Panc1 (cell line): ENCODE measurements around the gene SCNM1. TPM values are rescaled to one million over a fixed set of nuclear protein-coding genes. Genes with fewer than 3 reads are reported as not detected.

ENCODE experiments used
- ATAC-seq: fragments of 200-7000 bp; cut with Tn5 transposase; 2 replicates; pipeline ENCODE4 v1.9.1; 2020; ENCODE audit warnings: mild to moderate bottlenecking, moderate library complexity
- BruUV-seq: library from RNA; stranded (reverse); fragments of 400-500 nt; replicated peaks from 2 replicates; lab custom pipeline; 2021; lab: Mats Ljungman, UMichigan
- CTCF ChIA-PET: fragments of 300-600 bp; sonication (Branson Sonifier 250); formaldehyde crosslinking; loops from one replicate; lab custom pipeline; 2022; ENCODE audit warnings: antibody characterized with exemption; lab: Charles Lee
- POLR2A ChIA-PET: fragments of 300-600 bp; sonication (Branson Sonifier 250); formaldehyde crosslinking; loops from one replicate; lab custom pipeline; 2022; ENCODE audit warnings: antibody characterized with exemption; lab: Charles Lee
- DNase-seq: peaks from one replicate; pipeline ENCODE4 v3.0.0-alpha.2; 2010; ENCODE audit warnings: low read depth, low spot score
- H3K27ac ChIP-seq: 2 replicates; pipeline ENCODE4 v1.5.1; 2011; ENCODE audit warnings: mild to moderate bottlenecking, low read length, inconsistent platforms
- H3K27me3 ChIP-seq: fragments of 200-500 bp; sonication (Bioruptor generic); 2 replicates; pipeline ENCODE4 v1.6.0; 2014; ENCODE audit warnings: low read length, inconsistent platforms; ENCODE audit not compliant: control insufficient read depth, insufficient read depth
- H3K36me3 ChIP-seq: fragments of 200-500 bp; sonication (Bioruptor generic); 2 replicates; pipeline ENCODE4 v1.5.1; 2014; ENCODE audit warnings: inconsistent platforms, mild to moderate bottlenecking, low read length, moderate library complexity; ENCODE audit not compliant: control insufficient read depth, insufficient read depth
- H3K4me1 ChIP-seq: 2 replicates; pipeline ENCODE4 v1.5.1; 2011; ENCODE audit warnings: inconsistent platforms, mild to moderate bottlenecking, low read length, moderate library complexity; ENCODE audit not compliant: control insufficient read depth, insufficient read depth
- H3K4me3 ChIP-seq, 2 experiments: 2 replicates each; pipeline ENCODE4 v1.5.1; 2011 to 2012; ENCODE audit warnings: low read depth in 2 of 2, low read length in 2 of 2, mild to moderate bottlenecking in 2 of 2, inconsistent platforms in 1 of 2, moderate library complexity in 1 of 2
- H3K9me3 ChIP-seq: fragments of 200-500 bp; sonication (Bioruptor generic); 2 replicates; pipeline ENCODE4 v1.5.1; 2014; ENCODE audit warnings: low read depth, mild to moderate bottlenecking, inconsistent platforms, low read length, moderate library complexity; ENCODE audit not compliant: control insufficient read depth, insufficient read depth
- CTCF ChIP-seq: fragments of 450-650 bp; IDR thresholded peaks from 2 replicates; pipeline ENCODE4 v1.5.1; 2017; ENCODE audit warnings: mild to moderate bottlenecking
- POLR2AphosphoS5 ChIP-seq: IDR thresholded peaks from 2 replicates; pipeline ENCODE4 v1.6.1; 2012; ENCODE audit warnings: mild to moderate bottlenecking, low read depth, low read length, moderate library complexity
- REST ChIP-seq, 2 experiments: IDR thresholded peaks; 2 replicates each; pipeline ENCODE4 v1.6.1; 2011 to 2012; ENCODE audit warnings: low read depth in 2 of 2, control low read depth in 1 of 2, low read length in 1 of 2, mild to moderate bottlenecking in 1 of 2, moderate library complexity in 1 of 2; ENCODE audit not compliant: insufficient read depth in 1 of 2
- SIN3A ChIP-seq: IDR thresholded peaks from 2 replicates; pipeline ENCODE4 v1.6.1; 2012; ENCODE audit warnings: low read depth, mild to moderate bottlenecking, low read length, moderate library complexity, borderline replicate concordance; ENCODE audit not compliant: insufficient read depth
- TCF7L2 ChIP-seq: IDR thresholded peaks from 2 replicates; pipeline ENCODE4 v1.6.1; 2011; ENCODE audit warnings: mild to moderate bottlenecking, low read depth, low read length, inconsistent platforms
- in situ Hi-C: cut with HindIII; loops from 2 replicates; pipeline ENCODE4 v1.10.0; 2016; ENCODE audit warnings: low sequenced_read_pairs, low pct_unique_long_range_greater_than_20kb
- intact Hi-C: fragments of 100-400 bp; cut with micrococcal nuclease; formaldehyde crosslinking; loops from one replicate; pipeline ENCODE4 v1.10.0; 2022; ENCODE audit not compliant: unreplicated experiment
- total RNA-seq: library from RNA; stranded (reverse); gene quantifications from one replicate; pipeline ENCODE4 v1.2.1, GENCODE V29; 2021; ENCODE audit not compliant: unreplicated experiment

SCNM1 gene
- total RNA-seq, 1 experiment from 2014 or later: 36.5 TPM

GRCh38 chr1:151130987-151131586, 34.9 kb upstream of the SCNM1 start:
- Histone ChIP-seq H3K27me3 (no peaks in the 10 kb centered on the region), H3K4me3 (no peak overlapping the region), H3K4me1 (no peaks in the 10 kb centered on the region), H3K27ac (no peak overlapping the region), H3K9me3 (no peaks in the 10 kb centered on the region), H3K36me3 (no peaks in the 10 kb centered on the region)
- DNase-seq (no peak), ATAC-seq (no peak)
- ChIA-PET POLR2A (no interaction called here), CTCF (no interaction called here)
- no TSS peak for BruUV-seq
- in situ Hi-C loops (loop anchor here (5.0 kb wide), 1 partner anchor 34 kb away; no protein-coding TSS in a partner anchor), intact Hi-C loops (no loop called here)
- TF ChIP-seq REST (IDR thresholded peaks at IDR 0.05; ENCODE audit: insufficient read depth in 1 of 2, low read depth in 2 of 2, low read length in 1 of 2) (no peak), POLR2AphosphoS5 (no peak), CTCF (no peak), SIN3A (no peak), TCF7L2 (no peak)

GRCh38 chr1:151131701-151132334, 34.1 kb upstream of the SCNM1 start:
- Histone ChIP-seq H3K27ac (no peak overlapping the region), H3K36me3 (no peaks in the 10 kb centered on the region), H3K27me3 (no peaks in the 10 kb centered on the region), H3K4me1 (no peaks in the 10 kb centered on the region), H3K4me3 (no peak overlapping the region), H3K9me3 (no peaks in the 10 kb centered on the region)
- DNase-seq (no peak), ATAC-seq (no peak)
- BruUV-seq: no TSS peak
- ChIA-PET POLR2A (no interaction called here), CTCF (no interaction called here)
- in situ Hi-C loops: loop anchor here (5.0 kb wide), 1 partner anchor 35 kb away; no protein-coding TSS in a partner anchor
- intact Hi-C loops: no loop called here
- TF ChIP-seq SIN3A: no peak
- no peak for TF ChIP-seq POLR2AphosphoS5
- no peak for TF ChIP-seq CTCF
- TF ChIP-seq TCF7L2: no peak
- no peak for TF ChIP-seq REST (IDR thresholded peaks at IDR 0.05; ENCODE audit: insufficient read depth in 1 of 2, low read depth in 2 of 2, low read length in 1 of 2)
